Measurements from ENCODE around the gene ACVR1B.

ACVR1B gene

GRCh38 chr12:52006726-52007157 lies 55.2 kb downstream of the ACVR1B start, which contains the start of gene TAMALIN:
TAMALIN (plus strand) TSS chr12:52006946; CDS start chr12:52007020, 74 bp downstream.
- peak; percentile 88 for DNase-seq

- peak; percentile 70 for DNase-seq
Measured at GRCh38 chr12:52007158-52007921, 55.8 kb downstream of the ACVR1B start.

- DNase-seq, result no peak
Measured at GRCh38 chr12:52007982-52008510, 56.5 kb downstream of the ACVR1B start.

- DNase-seq, result no peak
Measured at GRCh38 chr12:52009081-52009751, 57.7 kb downstream of the ACVR1B start.

GRCh38 chr12:52010152-52010622 lies 58.7 kb downstream of the ACVR1B start:
- DNase-seq, result no peak

GRCh38 chr12:52010692-52011601 lies 59.4 kb downstream of the ACVR1B start:
- DNase-seq, result no peak

- DNase-seq, result no peak
Measured at GRCh38 chr12:52011602-52012214, 60.2 kb downstream of the ACVR1B start.

- no peak for DNase-seq
Measured at GRCh38 chr12:52013626-52014310, 62.3 kb downstream of the ACVR1B start.

- DNase-seq, result no peak
Measured at GRCh38 chr12:52014567-52015530, 63.4 kb downstream of the ACVR1B start.

- DNase-seq, result peak; percentile 17
Measured at GRCh38 chr12:52015532-52016041, 64.1 kb downstream of the ACVR1B start.

- DNase-seq, result no peak
Measured at GRCh38 chr12:52018433-52019112, 67.1 kb downstream of the ACVR1B start.

- DNase-seq, result no peak
Measured at GRCh38 chr12:52019113-52019770, 67.7 kb downstream of the ACVR1B start.

GRCh38 chr12:52020539-52021336 lies 69.2 kb downstream of the ACVR1B start:
- DNase-seq, result peak; percentile 72

GRCh38 chr12:52022841-52023181 lies 71.3 kb downstream of the ACVR1B start:
- no peak for DNase-seq

- DNase-seq, result peak; percentile 90
Measured at GRCh38 chr12:52023182-52023975, 71.9 kb downstream of the ACVR1B start.

- no peak for DNase-seq
Measured at GRCh38 chr12:52023976-52024688, 72.6 kb downstream of the ACVR1B start.

GRCh38 chr12:52024845-52025230 lies 73.3 kb downstream of the ACVR1B start:
- peak; percentile 66 for DNase-seq

Data from CD4-positive, alpha-beta T cell treated with Interleukin-10 for 1 hour (primary cell).